Measurements from ENCODE around the gene IMMT. TPM values are rescaled to one million over a fixed set of nuclear protein-coding genes. Genes with fewer than 3 reads are reported as not detected.

IMMT gene
- total and polyA plus RNA-seq, 9 of the 15 experiments (the other 6 are each of a cell fraction or from before 2014, with no cell fraction given) = 119 to 294 (median 140) TPM

- H3K9ac ChIP-seq (ENCODE audit: insufficient read depth in 1 of 2, low read depth in 2 of 2, low read length in 2 of 2) = no peak overlapping the region
- H3K9me1 ChIP-seq (ENCODE audit: control insufficient read depth, insufficient read depth, low read length) = no peaks in the 10 kb centered on the region
- FAIRE-seq = peak; percentile 56
- ChIA-PET POLR2A (interaction anchor here (0.5 to 4.5 kb wide), 9 partner anchors 9 to 558 kb away, joined by 3 to 46 read pairs (median 4); partner anchors contain the start of genes IMMT, POLR1A and PTCD3), CTCF (ENCODE audit: low intra/inter-chr PET ratio) (no interaction called here)
- H3K9me3 ChIP-seq (replicated peaks; ENCODE audit: control insufficient read depth, insufficient read depth, low read depth, low read length) = no peaks in the 10 kb centered on the region
- peaks cover 14 to 60% of the 10 kb centered on the region in 2 experiments for H3K4me1 ChIP-seq (replicated peaks in 1 of 2; ENCODE audit: control insufficient read depth in 2 of 2, insufficient read depth in 2 of 2, low read length in 2 of 2)
- peak overlapping the region; percentile 19 for H3K27ac ChIP-seq (ENCODE audit: extremely low read depth, low read depth, low read length)
- no peak for DNase-seq (ENCODE audit: extremely low read depth in 1 of 4, low spot score in 3 of 4)
- in situ Hi-C loops (cut with MboI) (no loop called here), intact Hi-C loops (cut with micrococcal nuclease) (no loop called here)
- peaks cover 7% of the 10 kb centered on the region; the same call in 1 of the 2 replicates for H4K20me1 ChIP-seq (replicated peaks; ENCODE audit: control insufficient read depth, insufficient read depth, low read length)
- H2AFZ ChIP-seq (ENCODE audit: low read depth, low read length) = no peak overlapping the region
- TF ChIP-seq SRSF9 (IDR thresholded peaks at IDR 0.05; ENCODE audit: borderline replicate concordance, low read depth, low read length) = no peak
- TF ChIP-seq PKNOX1 (IDR thresholded peaks at IDR 0.05) = peak; percentile 54; the same call in 1 of the 2 replicates
- no peak for TF ChIP-seq ZNF197 (CRISPR knock-in tag; IDR thresholded peaks at IDR 0.05; ENCODE audit: low read depth)
- H3K36me3 ChIP-seq (ENCODE audit: control insufficient read depth, insufficient read depth, low read length) = peaks cover 48% of the 10 kb centered on the region
- peaks cover 99% of the 10 kb centered on the region for H3K79me2 ChIP-seq (ENCODE audit: control insufficient read depth, insufficient read depth, low read length)
- H3K4me3 ChIP-seq = no peak overlapping the region
- ATAC-seq = peak; percentile 21; the same call in 2 of the 3 replicates
- WGBS (ENCODE audit: insufficient coverage, low coverage, missing lambda C conversion rate) = 44% methylated on average over 1 of the region's 1 CpG
- BruUV-seq (replicated peaks) = no TSS peak
- H3K4me2 ChIP-seq (ENCODE audit: insufficient read depth, low read length) = peak overlapping the region; percentile 35
- H3K27me3 ChIP-seq (ENCODE audit: control insufficient read depth in 2 of 2, insufficient read depth in 2 of 2, low read length in 2 of 2) = no peaks in the 10 kb centered on the region
These were observed 9.6 kb downstream of the IMMT start for GRCh38 chr2:86185517-86186212.

DNA sequence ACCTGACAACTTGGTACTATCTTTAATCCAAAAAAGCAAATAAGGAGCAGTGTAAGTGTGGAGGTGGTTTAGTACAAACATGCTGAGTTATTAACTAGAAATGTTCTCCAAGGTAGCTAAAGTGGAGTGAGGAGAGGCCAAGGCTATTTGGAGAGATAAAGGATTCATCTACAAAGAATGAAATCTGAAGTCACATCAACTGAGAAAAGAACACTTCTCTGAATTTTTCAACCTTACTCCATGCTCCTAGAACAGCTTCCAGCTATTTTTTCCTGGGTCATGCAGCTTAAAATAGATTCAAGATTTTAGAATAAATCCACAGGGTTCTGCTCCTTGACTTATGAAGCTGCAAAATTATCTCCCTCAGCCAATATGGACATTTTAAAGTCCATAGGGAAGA lies 18.7 kb downstream of the IMMT start:
- Histone ChIP-seq H3K4me2 (ENCODE audit: insufficient read depth, low read length) (no peak overlapping the region), H4K20me1 (replicated peaks; ENCODE audit: control insufficient read depth, insufficient read depth, low read length) (0 out of 2 replicates have a peak, but pooled peaks cover 3% of the 10 kb centered on the region), H3K4me1 (replicated peaks in 1 of 2; ENCODE audit: control insufficient read depth in 2 of 2, insufficient read depth in 2 of 2, low read length in 2 of 2) (no peaks in the 10 kb centered on the region), H2AFZ (ENCODE audit: low read depth, low read length) (no peak overlapping the region), H3K36me3 (ENCODE audit: control insufficient read depth, insufficient read depth, low read length) (peaks cover 80% of the 10 kb centered on the region), H3K27ac (ENCODE audit: extremely low read depth, low read depth, low read length) (no peak overlapping the region; the same call in 2 of the 3 replicates), H3K9ac (ENCODE audit: insufficient read depth in 1 of 2, low read depth in 2 of 2, low read length in 2 of 2) (no peak overlapping the region), H3K27me3 (ENCODE audit: control insufficient read depth in 2 of 2, insufficient read depth in 2 of 2, low read length in 2 of 2) (no peaks in the 10 kb centered on the region), H3K9me1 (ENCODE audit: control insufficient read depth, insufficient read depth, low read length) (no peaks in the 10 kb centered on the region), H3K4me3 (no peak overlapping the region), H3K79me2 (ENCODE audit: control insufficient read depth, insufficient read depth, low read length) (peaks cover 50% of the 10 kb centered on the region), H3K9me3 (replicated peaks; ENCODE audit: control insufficient read depth, insufficient read depth, low read depth, low read length) (no peaks in the 10 kb centered on the region)
- no TSS peak for BruUV-seq (replicated peaks)
- POLR2A ChIA-PET = interaction anchor here (0.7 to 1.9 kb wide), 4 partner anchors 9 to 18 kb away, joined by 3 to 10 read pairs (median 4); partner anchors contain the start of gene IMMT
- in situ Hi-C loops (cut with MboI) = no loop called here
- CTCF ChIA-PET (ENCODE audit: low intra/inter-chr PET ratio) = no interaction called here
- ATAC-seq (no peak), FAIRE-seq (no peak), DNase-seq (ENCODE audit: extremely low read depth in 1 of 4, low spot score in 3 of 4) (no peak)
- intact Hi-C loops (cut with micrococcal nuclease) = no loop called here
- TF ChIP-seq, protein P1, sequence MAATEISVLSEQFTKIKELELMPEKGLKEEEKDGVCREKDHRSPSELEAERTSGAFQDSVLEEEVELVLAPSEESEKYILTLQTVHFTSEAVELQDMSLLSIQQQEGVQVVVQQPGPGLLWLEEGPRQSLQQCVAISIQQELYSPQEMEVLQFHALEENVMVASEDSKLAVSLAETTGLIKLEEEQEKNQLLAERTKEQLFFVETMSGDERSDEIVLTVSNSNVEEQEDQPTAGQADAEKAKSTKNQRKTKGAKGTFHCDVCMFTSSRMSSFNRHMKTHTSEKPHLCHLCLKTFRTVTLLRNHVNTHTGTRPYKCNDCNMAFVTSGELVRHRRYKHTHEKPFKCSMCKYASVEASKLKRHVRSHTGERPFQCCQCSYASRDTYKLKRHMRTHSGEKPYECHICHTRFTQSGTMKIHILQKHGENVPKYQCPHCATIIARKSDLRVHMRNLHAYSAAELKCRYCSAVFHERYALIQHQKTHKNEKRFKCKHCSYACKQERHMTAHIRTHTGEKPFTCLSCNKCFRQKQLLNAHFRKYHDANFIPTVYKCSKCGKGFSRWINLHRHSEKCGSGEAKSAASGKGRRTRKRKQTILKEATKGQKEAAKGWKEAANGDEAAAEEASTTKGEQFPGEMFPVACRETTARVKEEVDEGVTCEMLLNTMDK (IDR thresholded peaks at IDR 0.05; ENCODE audit: borderline replicate concordance, insufficient read depth, low read depth, low read length, poor library complexity, severe bottlenecking) = no peak
- TF ChIP-seq PHF8 (IDR thresholded peaks at IDR 0.05; ENCODE audit: borderline replicate concordance, low read length) (no peak), ZNF324 (CRISPR knock-in tag; IDR thresholded peaks at IDR 0.05) (no peak), KLF13 (tag; IDR thresholded peaks at IDR 0.05; ENCODE audit: borderline replicate concordance, low read depth) (no peak), MEF2A (IDR thresholded peaks at IDR 0.05; ENCODE audit: control insufficient read depth, low read depth, low read length) (no peak)
- TF ChIP-seq, protein P2, sequence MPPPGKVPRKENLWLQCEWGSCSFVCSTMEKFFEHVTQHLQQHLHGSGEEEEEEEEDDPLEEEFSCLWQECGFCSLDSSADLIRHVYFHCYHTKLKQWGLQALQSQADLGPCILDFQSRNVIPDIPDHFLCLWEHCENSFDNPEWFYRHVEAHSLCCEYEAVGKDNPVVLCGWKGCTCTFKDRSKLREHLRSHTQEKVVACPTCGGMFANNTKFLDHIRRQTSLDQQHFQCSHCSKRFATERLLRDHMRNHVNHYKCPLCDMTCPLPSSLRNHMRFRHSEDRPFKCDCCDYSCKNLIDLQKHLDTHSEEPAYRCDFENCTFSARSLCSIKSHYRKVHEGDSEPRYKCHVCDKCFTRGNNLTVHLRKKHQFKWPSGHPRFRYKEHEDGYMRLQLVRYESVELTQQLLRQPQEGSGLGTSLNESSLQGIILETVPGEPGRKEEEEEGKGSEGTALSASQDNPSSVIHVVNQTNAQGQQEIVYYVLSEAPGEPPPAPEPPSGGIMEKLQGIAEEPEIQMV (tag; conservative IDR thresholded peaks at IDR 0.05; ENCODE audit: low read depth) = no peak

All from K562 (cell line).